Stimulated activated CD8-positive, alpha-beta memory T cell treated with anti-CD3 and anti-CD28 coated beads, Interleukin-2, amount 100 ng/mL, for 48 hours (primary cell): ENCODE data around the gene MEX3C.

Experiments
- DNase-seq, 2 donors: peaks; one replicate each; pipeline ENCODE4 v3.0.0-alpha.2; 2020; ENCODE audit warnings: low read depth in 2 of 2

Gene MEX3C

GRCh38 chr18:51153659-51154371 is 43.7 kb downstream of the MEX3C start:
- peak; percentile 43 to 53 for DNase-seq

- peak; percentile 44 to 57 for DNase-seq
Observed at GRCh38 chr18:51151568-51152511, 45.6 kb downstream of the MEX3C start.

GRCh38 chr18:51151185-51151567 is 46.3 kb downstream of the MEX3C start:
- no peak for DNase-seq

- no peak for DNase-seq
Observed at GRCh38 chr18:51150113-51150700, 47.3 kb downstream of the MEX3C start.

GRCh38 chr18:51149670-51150069 is 47.8 kb downstream of the MEX3C start:
- DNase-seq: no peak

GRCh38 chr18:51146909-51147308 is 50.6 kb downstream of the MEX3C start:
- DNase-seq: no peak

- DNase-seq: no peak
Observed at GRCh38 chr18:51138936-51139335, 58.5 kb downstream of the MEX3C start.

- DNase-seq: no peak
Observed at GRCh38 chr18:51137891-51138290, 59.6 kb downstream of the MEX3C start.

GRCh38 chr18:51137026-51137729 is 60.3 kb downstream of the MEX3C start:
- no peak for DNase-seq

- DNase-seq: no peak
Observed at GRCh38 chr18:51135795-51136194, 61.7 kb downstream of the MEX3C start.

GRCh38 chr18:51135364-51135763 is 62.1 kb downstream of the MEX3C start:
- no peak for DNase-seq

GRCh38 chr18:51134721-51135120 is 62.8 kb downstream of the MEX3C start:
- DNase-seq: no peak

GRCh38 chr18:51133580-51134160 is 63.8 kb downstream of the MEX3C start:
- no peak for DNase-seq

GRCh38 chr18:51132256-51132935 is 65.1 kb downstream of the MEX3C start:
- no peak for DNase-seq

- no peak for DNase-seq
Observed at GRCh38 chr18:51128533-51128932, 68.9 kb downstream of the MEX3C start.

- DNase-seq: no peak
Observed at GRCh38 chr18:51127664-51128063, 69.8 kb downstream of the MEX3C start.

GRCh38 chr18:51125976-51126375 is 71.5 kb downstream of the MEX3C start:
- DNase-seq: no peak
